Inflammatory macrophage treated with lipopolysaccharide for 1 hour (primary cell): Measurements from ENCODE around the gene LRRC37B.
"Not testable (repeated sequence)": the region's sequence is repeated elsewhere in the genome, so short reads cannot be mapped to it uniquely, and the experiment has no call there.

ENCODE experiments used
- DNase-seq, 2 donors: peaks; one replicate each; pipeline ENCODE4 v3.0.0-alpha.2; 2020 to 2022

Gene LRRC37B

DNA sequence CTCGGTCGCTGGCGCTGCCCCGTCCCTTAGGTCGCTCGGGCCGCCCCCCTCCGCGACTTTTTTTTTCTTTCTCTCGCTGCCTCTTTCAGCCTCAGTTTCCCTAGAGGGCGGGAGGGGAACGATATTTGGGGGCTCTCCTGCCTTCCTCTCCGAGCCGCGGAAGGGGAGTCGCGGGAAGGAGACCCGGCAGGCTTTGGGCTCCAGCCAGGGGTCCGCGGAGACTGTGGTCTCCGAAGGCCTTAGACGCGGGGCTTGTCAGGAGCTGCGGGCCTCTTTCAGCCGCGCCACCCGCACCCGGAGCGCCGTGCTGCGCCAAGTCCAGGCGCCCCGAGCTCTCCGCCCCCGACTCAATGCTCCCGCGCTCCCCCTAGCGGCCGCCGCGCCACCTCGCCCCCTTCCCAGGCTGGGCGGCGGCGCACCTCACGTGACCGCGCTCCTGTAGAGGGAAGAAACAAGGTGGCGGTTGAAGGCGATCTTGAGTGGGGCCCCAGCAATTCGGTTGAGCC lies at the start of gene LRRC37B:
LRRC37B (plus strand) TSS at position 427 of the 506 bp plus-strand sequence. CDS start 14,010 bp downstream, outside the sequence.
- peak; percentile 69 to 91 for DNase-seq

DNA sequence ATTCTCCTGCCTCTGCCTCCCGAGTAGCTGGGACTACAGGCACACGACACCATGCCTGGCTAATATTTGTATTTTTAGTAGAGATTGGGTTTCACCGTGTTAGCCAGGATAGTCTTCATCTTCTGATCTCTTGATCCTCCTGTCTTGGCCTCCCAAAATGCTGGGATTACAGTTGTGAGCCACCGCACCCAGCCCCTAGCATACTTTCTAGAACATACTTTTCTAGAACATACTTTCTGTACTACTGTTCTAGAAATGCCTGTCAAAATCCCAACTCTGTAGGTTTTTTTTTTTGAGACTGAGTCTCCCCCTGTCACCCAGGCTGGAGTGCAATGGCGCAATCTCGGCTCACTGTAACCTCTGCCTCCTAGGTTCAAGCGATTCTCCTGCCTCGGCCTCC lies 43.1 kb upstream of the LRRC37B start:
- DNase-seq = not testable (repeated sequence)

DNA sequence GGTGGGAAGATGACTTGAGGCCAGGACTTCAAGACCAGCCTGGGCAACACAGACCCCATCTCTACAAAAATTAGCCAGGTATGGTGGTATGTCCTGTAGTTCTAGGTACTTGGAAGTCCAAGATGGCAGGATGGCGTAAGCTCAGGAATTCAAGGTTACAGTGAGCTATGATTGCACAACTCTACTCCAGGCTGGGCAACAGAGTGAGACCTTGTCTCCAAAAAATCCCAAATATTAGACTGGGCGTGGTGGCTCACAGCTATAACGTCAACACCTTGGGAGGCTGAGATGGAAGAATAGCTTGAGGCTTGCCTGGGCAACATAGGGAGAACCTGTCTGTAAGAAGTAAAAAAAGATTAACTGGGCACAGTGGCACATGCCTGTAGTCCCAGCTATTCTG lies 39.5 kb upstream of the LRRC37B start:
- no peak for DNase-seq

- not testable (repeated sequence) for DNase-seq
Measured at GRCh38 chr17:31970416-31970815, 36.8 kb upstream of the LRRC37B start.

- not testable (repeated sequence) for DNase-seq
Measured at GRCh38 chr17:31974269-31975071, 32.7 kb upstream of the LRRC37B start.

- DNase-seq = not testable (repeated sequence)
Measured at GRCh38 chr17:31975391-31975790, 31.8 kb upstream of the LRRC37B start.

DNA sequence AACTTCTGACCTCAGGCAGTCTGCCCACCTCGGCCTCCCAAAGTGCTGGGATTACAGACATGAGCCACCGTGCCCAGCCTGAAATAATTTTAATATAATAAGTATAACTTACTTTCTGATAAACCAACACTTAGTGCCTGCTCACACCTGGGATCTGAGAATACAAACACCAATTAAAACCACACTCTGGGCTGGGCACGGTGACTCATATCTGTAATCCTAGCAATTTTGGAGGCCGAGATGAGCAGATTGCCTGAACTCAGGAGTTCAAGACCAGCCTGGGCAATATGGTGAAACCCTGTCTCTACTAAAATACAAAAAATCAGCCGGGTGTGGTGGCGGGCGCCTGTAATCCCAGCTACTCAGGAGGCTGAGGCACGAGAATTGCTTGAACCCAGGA lies 15.4 kb upstream of the LRRC37B start:
- DNase-seq = not testable (repeated sequence)

DNA sequence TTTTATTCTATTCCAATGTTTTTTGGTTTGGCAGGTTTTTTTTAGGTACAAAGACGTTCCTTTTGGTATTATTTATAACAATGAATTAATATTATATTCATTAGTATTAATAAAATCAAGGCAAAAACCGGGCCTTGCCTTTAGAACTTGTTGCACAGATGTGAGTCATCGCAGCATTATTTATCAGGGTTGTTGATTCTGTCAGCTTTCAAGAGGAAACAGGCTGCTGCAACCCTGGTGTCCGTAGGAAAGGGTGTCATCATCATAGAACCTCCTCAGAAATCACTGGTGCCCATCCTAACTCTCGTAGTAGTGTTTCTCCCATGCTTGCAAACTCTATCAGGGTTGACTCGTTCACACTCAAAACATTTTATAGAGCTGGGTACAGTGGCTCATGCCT lies 10.2 kb upstream of the LRRC37B start:
- no peak for DNase-seq

GRCh38 chr17:32007463-32008298 lies 498 bp downstream of the LRRC37B start:
- no peak for DNase-seq

GRCh38 chr17:32009262-32009542 lies 2.0 kb downstream of the LRRC37B start:
- no peak for DNase-seq

DNA sequence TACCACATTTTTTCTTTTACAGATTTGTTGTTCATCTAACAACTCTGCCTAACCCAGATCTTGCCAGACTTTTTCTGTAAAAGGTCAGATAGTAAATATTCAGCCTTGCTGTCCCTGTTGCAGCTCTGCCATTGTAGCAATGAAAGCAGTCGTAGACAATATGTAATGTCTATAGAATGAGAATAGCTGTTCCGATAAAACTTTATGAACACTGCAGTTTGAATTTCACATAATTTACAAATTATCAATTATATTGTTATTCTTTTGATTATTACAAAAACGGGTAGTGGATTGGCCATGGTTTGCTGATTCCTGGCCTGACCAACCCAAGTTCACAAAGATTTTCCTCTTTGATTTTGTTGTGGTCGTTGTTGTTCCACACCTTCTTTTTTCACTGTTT lies 2.9 kb downstream of the LRRC37B start:
- no peak for DNase-seq

- no peak for DNase-seq
Measured at GRCh38 chr17:32015245-32016013, 8.2 kb downstream of the LRRC37B start.

GRCh38 chr17:32016231-32016630 lies 9.0 kb downstream of the LRRC37B start:
- peak; percentile 59 to 60 for DNase-seq

DNA sequence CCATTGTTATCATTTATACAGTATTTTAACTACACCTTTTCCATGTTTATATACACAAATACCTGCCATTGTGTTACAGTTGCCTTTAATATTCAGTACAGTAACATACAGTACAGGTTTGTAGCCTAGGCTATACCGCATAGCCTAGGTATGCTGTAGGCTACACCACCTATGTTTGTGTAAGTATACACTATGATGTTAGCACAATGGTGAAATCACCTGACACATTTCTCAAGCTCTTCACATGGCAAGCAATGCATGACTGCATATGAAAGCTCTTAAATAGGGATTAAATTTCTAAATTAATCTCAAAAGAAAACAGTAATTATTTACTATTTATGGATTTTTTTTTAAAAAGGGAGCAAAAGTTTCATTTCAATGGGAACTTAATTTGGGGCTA lies 12.0 kb downstream of the LRRC37B start:
- DNase-seq = no peak

DNA sequence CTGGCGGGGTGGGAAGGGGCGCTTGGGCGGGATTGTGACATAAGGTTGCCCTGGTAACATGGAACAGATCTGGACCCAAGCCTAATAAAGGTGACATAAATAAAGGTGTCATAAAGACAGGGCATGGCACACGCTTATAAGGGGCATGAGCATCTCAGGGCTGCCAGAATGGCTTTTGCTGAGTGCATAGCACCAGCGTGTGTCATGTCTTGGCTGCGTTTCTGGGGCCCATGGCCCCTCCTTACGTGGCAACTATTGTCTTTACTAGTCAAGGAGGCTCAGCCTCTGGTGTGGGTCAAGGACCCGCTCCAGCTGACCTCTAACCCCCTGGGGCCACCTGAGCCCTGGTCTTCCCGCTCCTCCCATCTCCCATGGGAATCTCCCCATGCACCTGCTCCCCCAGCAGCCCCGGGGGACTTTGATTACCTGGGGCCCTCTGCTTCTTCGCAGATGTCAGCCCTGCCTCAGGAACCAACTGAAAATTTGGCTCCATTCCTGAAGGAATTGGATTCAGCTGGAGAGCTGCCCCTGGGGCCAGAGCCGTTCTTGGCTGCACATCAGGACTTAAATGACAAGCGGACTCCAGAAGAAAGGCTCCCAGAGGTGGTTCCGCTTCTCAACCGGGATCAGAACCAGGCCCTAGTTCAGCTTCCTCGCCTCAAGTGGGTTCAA lies 13.9 kb downstream of the LRRC37B start:
- DNase-seq = no peak

- DNase-seq = no peak
Measured at GRCh38 chr17:32021615-32021955, 14.4 kb downstream of the LRRC37B start.

GRCh38 chr17:32022554-32022953 lies 15.4 kb downstream of the LRRC37B start:
- DNase-seq = not testable (repeated sequence)

GRCh38 chr17:32027271-32027670 lies 20.1 kb downstream of the LRRC37B start:
- DNase-seq = not testable (repeated sequence)

DNA sequence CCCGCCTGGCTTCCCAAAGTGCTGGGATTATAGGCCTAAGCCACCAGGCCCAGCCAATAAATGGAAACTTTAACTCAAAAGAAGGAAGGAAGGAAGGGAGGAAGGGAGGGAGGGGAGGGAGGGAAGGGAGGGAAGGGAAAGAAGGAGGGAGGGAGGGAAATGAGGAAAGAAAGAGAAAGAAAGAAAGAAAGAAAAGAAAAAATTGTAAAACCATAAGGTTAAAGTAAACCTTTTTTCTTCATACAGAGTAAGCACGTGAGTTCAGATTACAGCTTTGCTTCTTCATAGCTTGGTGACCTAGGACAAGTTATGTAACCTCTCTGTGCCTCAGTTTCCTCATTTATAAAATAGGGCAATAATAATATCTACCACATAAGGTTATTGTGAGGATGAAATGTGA lies 26.0 kb downstream of the LRRC37B start:
- no peak for DNase-seq

DNA sequence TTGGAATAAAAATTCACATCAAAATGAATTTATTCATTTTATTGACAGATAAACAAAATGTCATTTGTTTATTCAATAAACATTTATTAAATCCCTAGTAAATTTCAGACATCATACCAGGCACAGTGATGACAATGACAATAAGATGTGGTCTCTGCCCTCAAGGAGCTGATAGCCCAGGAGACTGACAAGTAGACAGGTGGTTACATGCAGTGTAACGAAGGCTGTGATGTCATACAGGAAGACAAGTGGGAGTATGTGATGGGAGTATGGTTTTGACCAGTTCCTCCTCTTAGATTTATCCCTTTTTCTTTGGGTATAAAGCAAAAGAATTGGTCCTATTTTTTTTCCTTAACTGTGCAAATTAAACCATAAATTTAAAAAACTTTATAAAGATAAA lies 26.6 kb downstream of the LRRC37B start:
- peak in 1 of 2 donors; percentile 1 for DNase-seq

- DNase-seq = not testable (repeated sequence)
Measured at GRCh38 chr17:32040246-32040645, 33.1 kb downstream of the LRRC37B start.

DNA sequence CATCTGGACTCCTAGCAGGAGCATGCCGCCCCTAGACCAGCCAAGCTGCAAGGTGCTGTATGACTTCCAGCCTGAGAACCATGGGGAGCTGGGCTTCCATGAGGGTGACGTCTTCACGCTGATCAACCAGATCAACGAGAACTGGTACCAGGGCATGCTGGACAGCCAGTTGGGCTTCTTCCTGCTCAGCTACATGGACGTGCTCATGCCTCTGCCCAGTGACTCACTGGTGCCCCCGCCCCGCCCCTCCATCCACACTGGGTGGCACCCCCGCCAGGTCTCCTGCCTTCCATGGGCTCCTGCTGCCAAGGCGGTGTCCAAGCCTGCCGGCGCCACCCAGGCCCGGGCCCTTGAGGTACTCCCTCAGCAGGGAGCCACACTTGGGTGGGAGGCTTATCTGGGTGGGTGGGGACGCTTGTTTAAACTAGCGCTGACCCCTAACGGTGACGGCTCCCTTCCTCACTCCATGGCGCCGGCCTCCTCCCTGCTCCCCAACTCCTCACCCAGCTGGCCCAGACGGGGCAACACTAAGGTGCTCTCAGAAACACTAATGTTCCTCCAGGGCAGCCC lies 34.2 kb downstream of the LRRC37B start:
- DNase-seq = not testable (repeated sequence)
